Measurements from ENCODE around the gene PATL2.
"Not testable (repeated sequence)": the region's sequence is repeated elsewhere in the genome, so short reads cannot be mapped to it uniquely, and the experiment has no call there.

PATL2 gene

DNA sequence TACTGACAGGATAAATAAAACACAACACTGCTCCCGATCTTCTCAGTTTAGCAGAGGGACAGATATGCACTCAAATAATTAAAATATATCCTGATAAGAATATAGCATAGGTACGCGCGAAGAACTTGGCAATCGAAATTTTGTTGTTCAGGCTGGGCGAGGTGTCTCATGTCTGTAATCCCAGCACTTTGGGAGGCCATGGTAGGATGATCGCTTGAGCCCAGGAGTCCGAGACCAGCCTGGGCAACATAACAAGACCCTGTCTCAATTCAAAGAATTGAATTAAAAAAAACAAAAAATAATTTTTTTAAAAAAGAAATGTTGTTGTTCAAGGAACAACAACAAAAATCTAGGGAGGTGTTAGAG, 7.8 kb upstream of the PATL2 start:
- no peak for DNase-seq

DNA sequence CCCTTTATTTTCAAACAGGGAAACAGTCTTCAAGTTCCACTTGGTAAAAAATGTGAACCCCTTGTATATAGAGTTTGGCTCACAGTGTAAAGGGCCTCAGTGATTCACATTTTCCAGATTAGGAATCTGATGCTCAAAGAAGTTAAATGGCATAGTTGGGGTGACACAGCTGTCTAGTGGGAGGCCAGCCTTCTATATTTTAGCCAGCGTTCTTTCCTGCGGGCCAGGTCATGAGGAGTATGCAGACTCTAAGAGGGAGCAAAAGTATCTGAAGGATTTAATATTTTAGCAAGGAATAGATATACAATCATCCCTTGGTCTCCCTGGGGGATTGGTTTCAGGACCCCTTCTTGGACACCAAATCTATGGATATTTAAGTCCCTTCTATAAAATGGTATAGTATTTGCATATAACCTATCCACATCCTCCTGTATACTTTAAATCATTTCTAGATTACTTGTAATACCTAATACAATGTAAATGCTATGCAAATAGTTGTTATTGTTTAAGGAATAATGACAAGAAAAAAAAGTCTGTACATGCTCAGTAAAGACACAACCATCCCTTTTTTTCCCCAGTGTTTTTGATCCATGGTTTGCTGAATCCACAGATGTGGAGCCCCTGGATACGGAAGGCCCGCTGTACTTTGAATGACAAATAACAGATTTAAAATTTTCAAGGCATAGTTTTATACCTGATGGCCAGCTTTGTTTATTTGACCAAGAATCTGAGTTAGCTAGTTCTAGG, 7.2 kb upstream of the PATL2 start:
- no peak for DNase-seq

DNA sequence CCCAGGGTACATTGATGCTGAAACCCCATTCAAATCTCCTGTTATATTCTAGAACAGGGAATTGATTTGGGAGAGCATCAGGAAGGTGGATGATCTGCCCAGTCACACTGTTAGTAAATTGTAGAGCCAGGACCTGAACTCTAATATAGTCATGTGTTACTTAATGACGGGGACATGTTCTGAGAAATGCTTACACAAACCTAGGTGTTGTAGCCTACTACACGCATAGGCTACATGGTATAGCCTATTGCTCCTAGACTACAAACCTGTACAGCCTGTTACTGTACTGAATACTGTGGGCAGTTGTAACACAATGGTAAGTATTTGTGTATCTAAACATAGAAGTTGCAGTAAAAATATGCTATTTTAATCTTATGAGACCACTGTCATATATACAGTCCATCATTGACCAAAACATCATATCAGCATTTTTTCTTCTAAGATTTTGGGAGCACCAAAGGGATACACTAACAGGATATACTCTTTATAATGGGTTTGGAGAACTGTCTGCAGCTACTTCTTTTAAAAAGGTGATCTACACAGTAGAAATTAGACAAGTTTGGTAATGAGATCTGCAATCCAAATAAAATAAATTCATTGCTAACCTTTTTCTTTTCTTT, 6.0 kb upstream of the PATL2 start:
- DNase-seq: no peak

DNA sequence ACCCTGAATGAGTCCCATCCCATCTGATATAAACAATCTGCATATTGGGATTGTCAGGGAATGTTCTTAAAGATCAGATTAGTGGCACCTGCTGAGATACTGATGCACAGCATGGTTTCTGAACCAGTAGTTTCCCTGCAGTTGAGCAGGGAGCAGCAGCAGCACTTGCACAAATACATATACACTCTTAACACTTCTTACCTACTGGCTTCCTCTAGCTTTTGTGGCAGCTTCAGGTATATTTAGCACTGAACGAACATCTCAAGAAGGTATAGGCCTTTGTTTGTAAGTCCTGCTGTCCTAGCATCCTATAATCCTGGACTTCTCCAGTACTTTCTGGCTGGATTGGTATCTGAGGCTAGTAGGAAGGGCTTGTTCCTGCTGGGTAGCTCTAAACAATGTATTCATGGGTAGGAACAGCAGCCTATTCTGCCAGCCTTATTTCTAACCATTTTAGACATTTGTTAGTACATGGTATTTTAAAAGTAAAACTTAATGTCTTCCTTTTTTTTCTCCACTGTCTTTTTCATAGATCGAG, 4.7 kb upstream of the PATL2 start:
- no peak for DNase-seq

- DNase-seq: no peak
These were observed 4.1 kb upstream of the PATL2 start for GRCh38 chr15:44715142-44715796.

DNA sequence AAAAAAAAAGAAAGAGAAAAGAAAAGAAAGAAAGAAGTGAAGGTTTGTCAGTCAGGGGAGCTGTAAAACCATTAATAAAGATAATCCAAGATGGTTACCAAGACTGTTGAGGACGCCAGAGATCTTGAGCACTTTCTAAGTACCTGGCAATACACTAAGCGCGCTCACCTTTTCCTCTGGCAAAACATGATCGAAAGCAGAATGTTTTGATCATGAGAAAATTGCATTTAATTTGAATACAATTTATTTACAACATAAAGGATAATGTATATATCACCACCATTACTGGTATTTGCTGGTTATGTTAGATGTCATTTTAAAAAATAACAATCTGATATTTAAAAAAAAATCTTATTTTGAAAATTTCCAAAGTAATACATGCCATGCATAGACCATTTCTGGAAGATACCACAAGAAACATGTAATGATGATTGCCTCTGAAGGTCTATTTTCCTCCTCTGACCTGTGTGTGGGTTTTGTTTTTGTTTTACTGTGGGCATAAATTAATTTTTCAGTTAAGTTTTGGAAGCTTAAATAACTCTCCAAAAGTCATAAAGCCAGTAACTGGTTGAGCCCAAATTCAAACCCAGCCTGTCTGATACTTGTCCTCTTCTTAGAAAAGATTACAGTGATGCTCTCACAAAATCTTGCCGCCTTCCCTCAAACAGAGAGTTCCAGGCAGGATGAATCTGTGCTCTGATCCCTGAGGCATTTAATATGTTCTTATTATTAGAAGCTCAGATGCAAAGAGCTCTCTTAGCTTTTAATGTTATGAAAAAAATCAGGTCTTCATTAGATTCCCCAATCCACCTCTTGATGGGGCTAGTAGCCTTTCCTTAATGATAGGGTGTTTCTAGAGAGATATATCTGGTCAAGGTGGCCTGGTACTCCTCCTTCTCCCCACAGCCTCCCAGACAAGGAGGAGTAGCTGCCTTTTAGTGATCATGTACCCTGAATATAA, 2.2 kb upstream of the PATL2 start:
- DNase-seq: no peak

- peak; percentile 59 for DNase-seq
These were observed 1.4 kb upstream of the PATL2 start for GRCh38 chr15:44712346-44713005.

- DNase-seq: peak; percentile 75
These were observed 721 bp upstream of the PATL2 start for GRCh38 chr15:44711743-44712345.

- no peak for DNase-seq
These were observed 657 bp downstream of the PATL2 start for GRCh38 chr15:44710236-44711095.

GRCh38 chr15:44706946-44707636, 4.0 kb downstream of the PATL2 start:
- no peak for DNase-seq

DNA sequence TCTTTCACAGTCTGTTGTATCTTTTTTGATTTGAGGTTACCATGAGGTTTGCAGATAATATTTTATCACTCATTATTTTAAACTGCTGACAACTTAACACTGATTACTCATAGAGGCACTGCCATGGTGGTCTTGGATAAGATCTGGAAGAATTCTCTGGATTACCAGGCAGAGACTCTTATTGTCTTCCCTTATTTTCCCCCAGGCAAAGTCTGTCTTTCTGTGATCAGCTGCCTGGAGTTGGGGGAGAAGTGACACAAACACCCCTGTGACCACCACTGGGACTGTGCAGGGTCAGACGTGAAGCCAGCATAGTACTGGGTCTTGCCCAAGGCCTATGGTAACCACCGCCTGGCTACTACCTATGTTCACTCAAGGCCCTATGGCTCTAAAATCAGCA, 4.7 kb downstream of the PATL2 start:
- DNase-seq: no peak

GRCh38 chr15:44705986-44706385, 5.1 kb downstream of the PATL2 start:
- DNase-seq: no peak

GRCh38 chr15:44700676-44701075, 10.4 kb downstream of the PATL2 start:
- DNase-seq: not testable (repeated sequence)

GRCh38 chr15:44698641-44699040, 12.5 kb downstream of the PATL2 start:
- no peak for DNase-seq

DNA sequence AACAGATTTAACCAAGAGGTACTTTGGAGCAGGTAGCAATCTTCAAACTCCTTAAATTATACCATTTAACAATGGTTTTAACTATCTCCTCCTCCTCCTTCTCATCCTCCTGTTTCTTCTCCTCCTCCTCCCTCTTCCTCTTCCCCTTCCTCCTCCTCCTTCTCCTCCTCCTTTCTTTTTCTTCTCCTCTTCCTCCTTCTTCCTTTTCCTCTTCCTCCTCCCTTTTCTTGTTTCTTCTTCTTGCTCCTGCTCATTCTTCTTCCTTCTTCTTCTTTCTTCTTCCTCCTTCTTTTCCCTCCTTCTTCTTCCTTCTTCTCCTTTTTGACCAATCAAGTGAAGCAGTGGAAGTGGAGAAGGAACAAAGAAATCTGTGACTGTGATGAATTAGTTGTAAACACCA, 14.1 kb downstream of the PATL2 start:
- no peak for DNase-seq

DNA sequence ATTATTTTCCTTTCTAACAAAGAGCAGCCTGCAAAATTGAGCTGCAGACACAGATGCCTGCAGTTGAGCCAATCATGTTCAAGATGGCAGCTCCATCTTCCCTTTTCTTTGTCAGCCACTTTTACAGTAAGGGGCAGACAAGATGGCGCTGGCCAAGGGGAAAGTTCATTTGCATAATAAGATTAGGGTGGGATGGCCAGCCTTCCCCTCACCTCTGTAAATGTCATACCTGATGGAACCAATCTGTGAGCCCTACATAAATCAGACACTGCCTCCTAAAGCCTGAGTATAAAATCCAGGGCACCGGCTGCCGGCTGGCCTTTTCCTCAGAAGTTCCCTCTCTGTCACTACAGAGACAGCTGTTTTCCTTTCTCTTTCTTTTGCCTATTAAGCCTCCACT, 15.8 kb downstream of the PATL2 start:
- no peak for DNase-seq

- DNase-seq: no peak
These were observed 16.7 kb downstream of the PATL2 start for GRCh38 chr15:44694416-44694815.

- no peak for DNase-seq
These were observed 18.5 kb downstream of the PATL2 start for GRCh38 chr15:44692659-44693058.

- DNase-seq: not testable (repeated sequence)
These were observed 20.9 kb downstream of the PATL2 start for GRCh38 chr15:44690245-44690644.

DNA sequence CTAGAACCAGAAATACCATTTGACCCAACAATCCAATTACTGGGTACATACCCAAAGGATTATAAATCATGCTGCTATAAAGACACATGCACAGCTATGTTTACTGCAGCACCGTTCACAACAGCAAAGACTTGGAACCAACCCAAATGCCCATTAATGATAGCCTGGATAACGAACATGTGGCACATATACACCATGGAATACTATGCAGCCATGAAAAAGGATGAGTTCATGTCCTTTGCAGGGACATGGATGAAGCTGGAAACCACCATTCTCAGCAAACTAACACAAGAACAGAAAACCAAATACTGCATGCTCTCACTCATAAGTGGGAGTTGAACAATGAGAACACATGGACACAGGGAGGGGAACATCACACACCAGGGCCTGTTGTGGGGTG, 21.8 kb downstream of the PATL2 start:
- not testable (repeated sequence) for DNase-seq
